GM04504 (cell line): ENCODE data around the gene ARHGEF7.

Experiments
- DNase-seq: peaks from one replicate; pipeline ENCODE4 v3.0.0-alpha.2; 2012; ENCODE audit warnings: low read depth

Gene ARHGEF7

DNA sequence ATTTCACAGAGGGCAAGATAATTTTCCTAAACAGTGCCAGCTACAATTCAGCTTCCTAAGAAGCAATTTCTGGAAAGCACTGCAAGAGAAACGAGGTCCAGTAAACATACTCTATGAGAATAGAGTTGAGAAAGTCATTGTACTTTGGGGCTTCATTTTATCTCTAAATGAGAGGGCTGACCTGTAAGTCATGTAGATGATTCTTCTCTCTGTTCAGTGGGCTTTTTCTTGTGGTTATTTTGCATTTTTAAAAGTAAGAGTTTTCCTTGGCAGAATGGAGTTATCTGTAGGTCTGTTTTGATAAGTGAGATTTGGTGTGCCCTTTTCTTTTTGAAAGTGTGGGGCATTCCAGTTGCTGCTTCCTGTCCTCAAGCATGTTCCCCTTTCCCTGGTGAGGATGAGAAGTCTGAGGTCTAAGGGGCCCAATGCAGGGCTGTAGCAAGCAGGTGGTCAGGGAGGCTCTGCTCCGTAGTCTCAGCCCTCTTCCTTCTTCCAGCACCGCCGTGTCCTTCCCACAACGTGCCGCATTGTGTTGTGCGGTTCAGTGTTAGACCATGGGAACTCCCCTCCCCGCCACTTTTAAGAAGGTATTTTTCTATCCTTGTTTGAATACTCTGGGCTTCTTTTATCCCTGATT is 86.3 kb downstream of the ARHGEF7 start:
- DNase-seq = no peak

GRCh38 chr13:111202156-111202621 is 87.1 kb downstream of the ARHGEF7 start:
- DNase-seq = no peak

- DNase-seq = no peak
Observed at GRCh38 chr13:111202745-111203144, 87.6 kb downstream of the ARHGEF7 start.

GRCh38 chr13:111203736-111204389 is 88.8 kb downstream of the ARHGEF7 start:
- no peak for DNase-seq

DNA sequence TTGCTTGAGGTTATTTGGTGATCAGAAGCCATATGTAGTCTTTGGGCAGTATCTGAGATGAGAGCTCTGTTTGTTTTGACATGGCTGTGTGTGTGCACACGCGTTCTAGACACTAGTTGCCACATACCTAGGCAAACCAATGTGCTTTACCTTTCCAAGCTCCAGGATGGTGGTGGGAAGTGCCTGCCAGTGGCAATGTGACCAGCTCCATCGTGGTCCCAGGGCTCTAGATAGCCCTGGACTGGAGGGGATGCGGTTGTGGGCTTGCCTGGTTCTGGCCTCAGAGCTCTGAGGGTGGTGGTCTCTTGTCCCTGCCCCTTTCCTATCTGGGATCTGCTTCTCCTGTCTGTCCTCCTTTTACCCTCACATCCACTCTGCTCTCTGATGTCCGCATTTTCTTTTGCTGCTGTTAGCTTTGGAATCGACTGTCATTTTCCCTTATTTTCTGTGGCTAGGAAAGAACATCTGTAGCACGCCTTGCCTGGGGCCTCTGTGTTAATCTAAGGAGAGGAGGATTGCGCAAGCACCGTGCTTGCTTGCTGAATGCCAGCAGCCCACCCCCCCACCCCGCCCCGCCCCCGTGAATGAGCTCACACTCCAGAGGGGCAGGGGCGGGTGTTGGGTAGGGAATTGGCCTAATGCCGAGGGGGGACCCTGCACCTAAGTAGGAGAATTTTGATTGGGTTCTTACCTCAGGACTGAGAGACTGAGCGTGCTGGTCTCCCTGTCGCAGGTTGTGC is 89.5 kb downstream of the ARHGEF7 start:
- DNase-seq = peak; percentile 50

DNA sequence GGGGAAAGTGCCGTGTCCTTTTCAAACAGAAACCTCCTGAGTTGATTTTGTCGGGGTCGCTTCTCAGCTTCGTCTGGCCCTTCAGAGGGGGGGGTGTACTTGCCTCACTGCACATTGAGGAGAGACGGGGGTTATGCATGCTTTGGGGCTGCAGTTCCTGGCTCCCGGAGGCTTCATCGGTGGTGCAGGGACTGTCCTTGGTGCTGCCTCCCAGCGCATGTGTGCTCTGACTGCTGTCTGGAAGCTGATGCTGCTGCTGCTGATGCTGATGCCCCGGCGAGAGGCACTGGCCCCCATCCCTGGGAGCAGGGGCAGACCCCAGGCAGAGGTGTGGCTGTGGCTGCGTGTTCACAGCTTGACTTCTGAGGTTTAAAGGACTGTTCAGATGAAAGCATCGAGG is 91.0 kb downstream of the ARHGEF7 start:
- DNase-seq = no peak

DNA sequence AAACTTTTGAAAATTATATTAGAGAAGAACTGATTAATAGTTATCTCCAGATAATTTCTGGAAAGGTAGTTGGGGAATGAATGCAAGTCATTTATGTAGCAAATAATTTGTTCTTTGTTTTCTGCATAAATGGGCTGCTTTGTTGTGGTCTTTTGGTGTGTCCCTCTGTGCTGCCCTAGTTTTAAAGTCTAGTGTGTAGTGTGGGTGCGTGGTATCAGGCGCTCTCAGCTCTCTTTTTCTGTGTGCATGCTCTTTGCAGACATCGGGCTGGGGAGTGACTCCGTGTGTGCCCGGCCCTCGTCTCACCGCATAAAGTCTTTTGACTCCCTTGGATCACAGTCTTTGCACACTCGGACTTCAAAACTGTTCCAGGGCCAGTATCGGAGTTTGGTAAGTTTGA is 94.5 kb downstream of the ARHGEF7 start:
- DNase-seq = no peak

DNA sequence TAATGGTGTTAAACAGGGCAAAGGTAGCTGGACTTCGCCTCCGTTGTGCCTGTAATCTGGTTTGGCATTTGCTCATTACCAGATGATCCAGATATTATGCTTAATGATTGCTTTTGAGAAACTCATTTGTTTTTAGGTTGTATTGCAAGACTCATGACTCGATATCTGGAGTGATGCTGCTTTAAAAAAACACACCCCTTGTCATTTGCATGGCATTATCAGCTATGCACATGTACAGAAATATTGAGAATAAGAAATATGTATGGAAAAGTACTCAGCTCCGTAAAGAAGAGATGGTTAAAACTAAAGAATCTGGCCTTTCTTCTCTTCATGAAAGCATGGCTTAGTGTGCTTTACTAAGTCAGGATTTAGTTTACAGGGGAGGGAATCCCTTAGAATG is 95.0 kb downstream of the ARHGEF7 start:
- DNase-seq = no peak

- DNase-seq = peak; percentile 75
Observed at GRCh38 chr13:111210544-111211469, 95.7 kb downstream of the ARHGEF7 start.

DNA sequence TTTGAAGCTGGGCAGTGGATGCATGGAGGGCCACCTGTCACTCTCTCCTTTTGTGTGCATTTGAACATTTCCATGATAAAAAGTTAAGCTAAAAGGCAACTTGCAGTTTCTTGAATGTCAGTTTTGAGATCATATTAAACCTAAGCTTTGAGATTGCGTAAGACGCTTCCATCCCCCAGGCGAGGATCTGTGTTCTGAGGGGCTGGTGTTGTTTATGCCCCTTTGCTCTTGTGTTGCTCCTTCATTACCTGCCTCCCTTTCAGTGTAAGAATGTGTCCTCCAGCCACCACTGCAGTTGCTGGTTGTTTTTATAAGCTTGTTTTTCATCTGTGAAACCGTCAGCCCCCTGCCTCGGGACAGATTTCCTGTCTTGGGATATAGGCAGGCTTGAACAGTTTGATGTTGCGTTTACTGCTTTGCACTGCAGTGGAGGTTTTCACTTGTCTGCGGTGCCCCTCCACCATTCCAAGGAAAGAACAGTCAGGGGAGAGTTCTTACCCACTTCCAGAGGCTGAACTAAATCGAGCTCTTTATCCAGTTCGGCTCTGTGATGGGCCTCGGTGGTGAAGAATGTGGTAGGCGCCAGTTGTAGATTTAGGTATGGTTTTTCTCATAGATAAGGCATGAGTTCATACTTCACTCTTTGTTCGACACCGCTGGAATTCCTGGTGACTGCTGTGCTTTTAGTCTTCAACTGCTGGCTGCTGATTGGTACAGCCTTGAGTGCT is 96.8 kb downstream of the ARHGEF7 start:
- DNase-seq = no peak

- no peak for DNase-seq
Observed at GRCh38 chr13:111212517-111212873, 97.4 kb downstream of the ARHGEF7 start.

DNA sequence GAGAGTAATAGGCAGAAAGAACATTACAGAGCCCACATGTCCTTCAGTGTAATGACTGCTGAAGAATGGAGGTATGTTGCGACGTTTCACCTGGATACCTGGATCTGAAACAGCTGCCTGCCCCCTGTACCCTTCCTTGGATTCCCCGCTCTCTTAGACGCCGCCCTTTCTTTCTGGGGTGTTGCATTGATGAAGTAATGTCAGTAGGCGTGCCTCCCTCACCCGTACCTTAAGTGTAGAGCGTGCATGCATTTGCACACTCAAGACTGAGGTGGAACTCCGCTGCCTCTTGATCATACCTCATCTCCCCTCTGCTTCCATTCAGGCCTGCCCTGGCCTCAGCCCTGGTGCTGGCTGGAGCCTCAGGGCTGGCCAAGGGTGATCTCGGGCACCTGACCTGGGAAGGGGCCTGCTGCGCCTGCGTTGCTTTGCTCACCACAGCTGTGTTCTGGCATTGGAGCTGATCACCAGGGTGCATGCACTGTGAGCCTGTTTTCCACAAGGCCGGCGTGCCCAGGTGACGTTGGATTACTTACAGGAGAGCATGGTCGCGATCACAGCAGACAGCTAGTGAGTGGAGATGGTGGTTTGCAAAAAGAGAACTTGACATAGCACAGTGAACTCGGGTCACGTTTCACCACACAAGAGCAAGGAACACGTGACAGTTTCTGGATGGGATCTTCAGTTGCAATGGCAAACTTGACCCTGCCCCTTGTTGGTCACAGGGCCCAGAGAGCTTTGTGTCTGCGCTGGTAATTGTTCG is 99.0 kb downstream of the ARHGEF7 start:
- DNase-seq = no peak

GRCh38 chr13:111215081-111216047 is 100.3 kb downstream of the ARHGEF7 start:
- DNase-seq = no peak

DNA sequence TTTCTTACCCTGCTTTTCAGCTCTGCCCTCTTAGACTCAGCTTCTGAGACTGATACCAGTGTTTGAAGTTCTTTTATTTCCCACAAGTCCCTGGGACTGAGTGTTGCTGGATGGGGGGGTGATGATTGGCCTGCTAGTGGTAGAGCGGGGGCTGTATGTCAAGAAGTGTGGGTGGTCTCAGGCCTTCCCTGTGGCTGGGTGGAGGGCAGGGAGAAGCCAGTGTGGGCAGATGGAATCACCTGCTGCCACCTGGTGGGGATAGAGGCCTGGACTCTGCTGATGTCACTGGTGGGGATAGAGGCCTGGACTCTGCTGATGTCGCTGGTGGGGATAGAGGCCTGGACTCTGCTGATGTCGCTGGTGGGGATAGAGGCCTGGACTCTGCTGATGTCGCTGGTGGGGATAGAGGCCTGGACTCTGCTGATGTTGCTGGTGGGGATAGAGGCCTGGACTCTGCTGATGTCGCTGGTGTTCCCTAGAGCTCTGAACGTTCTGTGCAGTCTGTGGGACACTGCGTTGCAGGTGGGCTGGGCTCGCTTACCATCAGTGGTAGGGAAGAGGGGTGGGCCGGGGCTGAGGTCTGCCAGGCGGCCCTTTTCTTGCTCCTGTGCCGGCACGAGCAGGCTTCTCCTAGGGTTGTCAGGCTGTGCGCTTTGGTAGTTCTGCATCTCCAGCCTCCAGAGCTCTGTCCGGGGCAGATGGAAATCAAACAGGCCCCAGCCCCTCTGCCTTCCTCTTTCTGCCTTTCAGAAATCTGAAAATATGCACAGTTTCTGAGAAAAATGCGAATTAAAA is 101.3 kb downstream of the ARHGEF7 start:
- no peak for DNase-seq

DNA sequence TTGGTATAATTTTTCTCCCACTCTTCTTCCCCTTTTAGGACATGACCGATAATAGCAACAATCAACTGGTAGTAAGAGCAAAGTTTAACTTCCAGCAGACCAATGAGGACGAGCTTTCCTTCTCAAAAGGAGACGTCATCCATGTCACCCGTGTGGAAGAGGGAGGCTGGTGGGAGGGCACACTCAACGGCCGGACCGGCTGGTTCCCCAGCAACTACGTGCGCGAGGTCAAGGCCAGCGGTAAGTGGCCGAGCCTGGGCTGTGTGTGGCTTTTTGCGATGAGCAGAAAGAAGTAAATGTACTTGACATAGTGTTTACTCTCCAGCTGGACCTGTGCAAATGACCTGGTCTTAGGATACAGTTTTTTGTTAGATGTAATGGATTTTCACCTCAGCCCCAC is 102.5 kb downstream of the ARHGEF7 start:
- no peak for DNase-seq

DNA sequence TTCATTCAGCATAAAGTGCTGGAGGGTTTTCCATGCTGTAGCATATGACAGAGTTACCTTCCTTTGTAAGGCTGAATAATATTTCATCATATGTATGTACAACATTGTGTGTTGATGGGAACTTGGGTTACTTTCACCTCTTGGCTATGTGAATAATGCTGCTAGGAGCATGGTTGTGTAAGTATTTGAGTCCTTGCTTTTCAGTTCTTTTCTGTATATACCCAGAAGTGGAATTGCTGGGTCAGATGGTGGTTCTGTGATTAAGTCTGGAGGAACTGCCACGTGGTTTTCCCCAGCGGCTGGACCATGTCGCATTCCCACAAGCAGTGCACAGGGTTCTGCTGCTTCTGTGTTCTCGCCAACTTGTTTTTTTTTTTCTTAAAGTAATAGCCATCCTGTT is 104.2 kb downstream of the ARHGEF7 start:
- peak; percentile 39 for DNase-seq

DNA sequence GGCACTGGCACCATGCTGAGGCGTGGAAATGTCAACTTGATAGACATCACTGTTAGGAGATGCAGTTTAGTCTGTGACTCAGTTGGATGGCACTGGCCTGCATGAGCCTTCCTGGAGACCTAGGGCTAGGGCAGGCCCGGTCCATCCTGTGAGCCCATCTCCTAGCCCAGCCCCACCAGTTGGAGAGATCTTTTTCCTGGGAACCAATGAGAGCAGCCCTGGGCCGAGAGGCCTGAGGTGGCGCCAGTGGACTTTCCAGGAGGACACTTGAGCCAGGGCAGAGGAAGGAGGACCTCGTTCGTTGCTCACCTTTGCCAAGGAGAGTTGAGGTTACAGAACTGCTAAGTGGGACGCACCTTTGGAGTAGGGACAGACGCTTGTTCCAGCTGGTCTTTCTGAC is 104.8 kb downstream of the ARHGEF7 start:
- DNase-seq = no peak

- no peak for DNase-seq
Observed at GRCh38 chr13:111225166-111225565, 110.1 kb downstream of the ARHGEF7 start.
